Measurements from ENCODE around the gene BLM.

- no peak for TF ChIP-seq POLR2AphosphoS5 (IDR thresholded peaks at IDR 0.05)
- no peak for TF ChIP-seq CTCF (IDR thresholded peaks at IDR 0.05)
- no peak for TF ChIP-seq EP300 (IDR thresholded peaks at IDR 0.05)
- no peak for TF ChIP-seq POLR2A (IDR thresholded peaks at IDR 0.05)
These were observed 22.2 kb upstream of the BLM start for GRCh38 chr15:90694987-90695386.
